Suppressor macrophage treated with lipopolysaccharide for 4 hours (primary cell): ENCODE data around the gene GLYR1.

ENCODE experiments used
- DNase-seq: peaks from one replicate; pipeline ENCODE4 v3.0.0-alpha.2; 2020

The GLYR1 gene

DNA sequence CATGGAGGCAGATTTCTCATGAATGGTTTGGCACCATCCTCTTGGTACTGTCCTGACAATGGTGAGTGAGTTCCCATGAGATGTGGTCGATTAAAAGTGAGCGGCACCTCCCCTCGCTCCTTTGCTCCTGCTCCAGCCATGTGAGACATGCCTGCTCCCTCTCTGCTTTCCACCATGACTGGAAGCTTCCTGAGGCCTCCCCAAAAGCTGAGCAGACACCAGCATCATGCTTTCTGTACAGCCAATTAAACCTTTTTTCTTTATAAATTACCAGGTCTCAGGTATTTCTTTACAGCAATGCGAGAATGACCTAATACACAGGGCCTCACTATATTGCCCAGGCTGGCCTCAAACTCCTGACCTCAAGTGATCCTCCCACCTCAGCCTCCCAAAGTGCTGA lies 92.2 kb downstream of the GLYR1 start:
- no peak for DNase-seq

DNA sequence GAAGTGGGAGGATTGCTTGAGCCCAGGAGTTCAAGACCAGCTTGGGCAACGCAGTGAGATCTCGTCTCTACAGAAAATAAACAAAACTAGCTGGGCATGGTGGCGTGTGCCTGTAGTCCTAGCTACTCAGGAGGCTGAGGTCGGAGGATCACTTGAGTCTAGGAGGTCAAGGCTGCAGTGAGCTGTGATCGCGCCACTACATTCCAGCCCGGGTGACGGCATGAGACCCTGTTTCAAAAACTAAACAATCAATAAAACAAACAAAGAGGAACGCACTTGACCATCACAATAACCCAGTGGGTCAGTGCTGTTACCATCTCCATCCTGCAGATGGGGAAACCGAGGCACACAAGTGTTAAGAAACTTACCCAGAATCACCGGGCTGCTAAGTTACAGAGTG lies 93.9 kb downstream of the GLYR1 start:
- no peak for DNase-seq
